IMR-90 (cell line): Measurements from ENCODE around the gene FOXM1. TPM values are rescaled to one million over a fixed set of nuclear protein-coding genes. Genes with fewer than 3 reads are reported as not detected.

ENCODE experiments used
- ATAC-seq: fragments of 200-7000 bp; cut with Tn5 transposase; 2 replicates; pipeline ENCODE4 v1.9.1; 2020; ENCODE audit warnings: low read depth, mild to moderate bottlenecking, moderate library complexity
- BruUV-seq: library from RNA; stranded (reverse); fragments of 400-500 nt; replicated peaks from 2 replicates; lab custom pipeline; 2021; lab: Mats Ljungman, UMichigan
- CTCF ChIA-PET: fragments of 300-600 bp; formaldehyde crosslinking; extraction: SDS; loops from one replicate; lab custom pipeline; 2021; ENCODE audit warnings: antibody characterized with exemption; lab: Yijun Ruan, JAX
- POLR2A ChIA-PET: fragments of 300-600 bp; sonication (Branson Sonifier 250); formaldehyde crosslinking; loops from one replicate; lab custom pipeline; 2022; ENCODE audit warnings: antibody characterized with exemption; ENCODE audit not compliant: unreplicated experiment; lab: Charles Lee
- DNase-seq: peaks from one replicate; pipeline ENCODE4 v3.0.0; 2013
- H2AFZ ChIP-seq: replicated peaks from 2 replicates; pipeline ENCODE3; 2013; ENCODE audit warnings: low read length, mild to moderate bottlenecking; ENCODE audit not compliant: poor library complexity
- H2AK5ac ChIP-seq: 2 replicates; pipeline ENCODE4 v1.6.1; 2013; ENCODE audit warnings: low read depth, low read length, inconsistent platforms
- H2AK9ac ChIP-seq: replicated peaks from 2 replicates; pipeline ENCODE3; 2013; ENCODE audit warnings: mild to moderate bottlenecking, low read depth, low read length, moderate library complexity; ENCODE audit not compliant: poor library complexity
- H2BK120ac ChIP-seq: 2 replicates; pipeline ENCODE4 v1.6.1; 2013; ENCODE audit warnings: low read depth, low read length, inconsistent platforms
- H2BK15ac ChIP-seq: 3 replicates; pipeline ENCODE4 v1.6.1; 2013; ENCODE audit warnings: low read depth, low read length, inconsistent platforms
- H2BK20ac ChIP-seq: 2 replicates; pipeline ENCODE4 v1.6.1; 2013; ENCODE audit warnings: low read depth, mild to moderate bottlenecking, inconsistent platforms, low read length, moderate library complexity
- H2BK5ac ChIP-seq: 2 replicates; pipeline ENCODE4 v1.6.1; 2013; ENCODE audit warnings: mild to moderate bottlenecking, low read depth, low read length, inconsistent platforms; ENCODE audit not compliant: poor library complexity, severe bottlenecking
- H3K14ac ChIP-seq: replicated peaks from 2 replicates; pipeline ENCODE4 v1.6.1; 2013; ENCODE audit warnings: low read depth, low read length, inconsistent platforms
- H3K18ac ChIP-seq: 2 replicates; pipeline ENCODE4 v1.6.1; 2013; ENCODE audit warnings: low read depth, low read length, control low read depth
- H3K23ac ChIP-seq: 2 replicates; pipeline ENCODE4 v1.6.1; 2013; ENCODE audit warnings: low read depth, low read length, inconsistent platforms
- H3K27ac ChIP-seq: 2 replicates; pipeline ENCODE4 v1.5.1; 2013; ENCODE audit warnings: mild to moderate bottlenecking, control low read depth, low read length; ENCODE audit not compliant: insufficient read depth
- H3K27me3 ChIP-seq: 2 replicates; pipeline ENCODE4 v1.6.1; 2013; ENCODE audit warnings: low read length; ENCODE audit not compliant: control insufficient read depth, insufficient read depth
- H3K36me3 ChIP-seq: 2 replicates; pipeline ENCODE4 v1.6.1; 2013; ENCODE audit warnings: low read length, mixed read lengths; ENCODE audit not compliant: control insufficient read depth, insufficient read depth
- H3K4ac ChIP-seq: 2 replicates; pipeline ENCODE4 v1.6.1; 2013; ENCODE audit warnings: low read depth, low read length, inconsistent platforms
- H3K4me1 ChIP-seq: 2 replicates; pipeline ENCODE4 v1.6.1; 2013; ENCODE audit warnings: low read length, mixed read lengths; ENCODE audit not compliant: control insufficient read depth, insufficient read depth
- H3K4me2 ChIP-seq: 2 replicates; pipeline ENCODE4 v1.6.1; 2013; ENCODE audit warnings: low read depth, mild to moderate bottlenecking, control low read depth, low read length, moderate library complexity
- H3K4me3 ChIP-seq: 2 replicates; pipeline ENCODE4 v1.5.1; 2013; ENCODE audit warnings: low read depth, mild to moderate bottlenecking, control low read depth, low read length, moderate library complexity; ENCODE audit not compliant: insufficient read depth
- H3K56ac ChIP-seq: 2 replicates; pipeline ENCODE4 v1.6.1; 2013; ENCODE audit warnings: low read length, inconsistent platforms; ENCODE audit not compliant: insufficient read depth; ENCODE audit errors: extremely low read depth
- H3K79me1 ChIP-seq, 2 experiments: 2 replicates each; pipeline ENCODE4 v1.6.1; 2013; ENCODE audit warnings: low read length in 2 of 2, inconsistent platforms in 1 of 2, low read depth in 1 of 2
- H3K9ac ChIP-seq: 2 replicates; pipeline ENCODE4 v1.6.1; 2013; ENCODE audit warnings: low read depth, low read length, control low read depth
- H3K9me1 ChIP-seq: 2 replicates; pipeline ENCODE4 v1.6.1; 2013; ENCODE audit warnings: low read length, inconsistent platforms; ENCODE audit not compliant: insufficient read depth
- H3K9me3 ChIP-seq: 2 replicates; pipeline ENCODE4 v1.6.1; 2013; ENCODE audit warnings: low read length; ENCODE audit not compliant: control insufficient read depth, insufficient read depth
- H4K20me1 ChIP-seq: 2 replicates; pipeline ENCODE4 v1.6.1; 2013; ENCODE audit warnings: low read length, inconsistent platforms; ENCODE audit not compliant: insufficient read depth
- H4K5ac ChIP-seq: 2 replicates; pipeline ENCODE4 v1.6.1; 2013; ENCODE audit warnings: mild to moderate bottlenecking, low read depth, low read length, control low read depth
- H4K8ac ChIP-seq, 2 experiments: 2 replicates each; pipeline ENCODE4 v1.6.1; 2013; ENCODE audit warnings: low read depth in 2 of 2, low read length in 2 of 2, control low read depth in 1 of 2, inconsistent platforms in 1 of 2
- H4K91ac ChIP-seq: 2 replicates; pipeline ENCODE4 v1.6.1; 2013; ENCODE audit warnings: low read depth, low read length, inconsistent platforms; ENCODE audit not compliant: insufficient read depth
- CEBPB ChIP-seq: IDR thresholded peaks from 2 replicates; pipeline ENCODE4 v1.6.1; 2012; ENCODE audit warnings: low read depth, low read length, improper control_type of control experiment
- CTCF ChIP-seq: conservative IDR thresholded peaks from 2 replicates; pipeline ENCODE4 v1.5.1; 2012; ENCODE audit warnings: mild to moderate bottlenecking, low read depth, low read length, improper control_type of control experiment
- ELK1 ChIP-seq: fragments of 150-350 bp; IDR thresholded peaks from 2 replicates; pipeline ENCODE4 v1.6.1; 2016; ENCODE audit warnings: low read depth, mild to moderate bottlenecking, low read length, moderate library complexity, borderline replicate concordance
- MAFK ChIP-seq: IDR thresholded peaks from 2 replicates; pipeline ENCODE4 v1.6.1; 2012; ENCODE audit warnings: low read depth, low read length, improper control_type of control experiment
- MAZ ChIP-seq: IDR thresholded peaks from 2 replicates; pipeline ENCODE4 v1.6.1; 2012; ENCODE audit warnings: low read depth, mild to moderate bottlenecking, low read length, improper control_type of control experiment, moderate library complexity, borderline replicate concordance
- MXI1 ChIP-seq: IDR thresholded peaks from 2 replicates; pipeline ENCODE4 v1.6.1; 2012; ENCODE audit warnings: low read depth, mild to moderate bottlenecking, low read length, moderate library complexity, borderline replicate concordance
- NFE2L2 ChIP-seq: fragments of 150-350 bp; IDR thresholded peaks from 2 replicates; pipeline ENCODE4 v1.6.1; 2016; ENCODE audit warnings: low read depth, mild to moderate bottlenecking, low read length
- POLR2A ChIP-seq: IDR thresholded peaks from 2 replicates; pipeline ENCODE4 v1.6.1; 2012; ENCODE audit warnings: mild to moderate bottlenecking, low read depth, low read length
- RAD21 ChIP-seq: IDR thresholded peaks from 2 replicates; pipeline ENCODE4 v1.6.1; 2012; ENCODE audit warnings: low read length, improper control_type of control experiment
- RFX5 ChIP-seq: IDR thresholded peaks from 2 replicates; pipeline ENCODE4 v1.8.0; 2012; ENCODE audit warnings: low read depth, mild to moderate bottlenecking, low read length, moderate library complexity
- SMC3 ChIP-seq: fragments of 150-350 bp; IDR thresholded peaks from 2 replicates; pipeline ENCODE4 v1.6.1; 2016; ENCODE audit warnings: low read depth, mild to moderate bottlenecking, antibody characterized with exemption, low read length, moderate library complexity
- USF2 ChIP-seq: fragments of 150-350 bp; IDR thresholded peaks from 2 replicates; pipeline ENCODE4 v1.6.1; 2017; ENCODE audit warnings: mild to moderate bottlenecking, antibody characterized with exemption, low read length, low read depth
- dilution Hi-C: fragments of 300-500 bp; cut with HindIII; formaldehyde crosslinking; loops from one replicate; pipeline ENCODE4 v1.14.3; 2018; ENCODE audit warnings: low sequenced_read_pairs; ENCODE audit not compliant: unreplicated experiment
- in situ Hi-C: fragments of 300-500 bp; cut with MboI; formaldehyde crosslinking; loops from 3 replicates; pipeline ENCODE4 v1.14.3; 2019; ENCODE audit warnings: low sequenced_read_pairs, inconsistent platforms, mixed read lengths
- intact Hi-C: fragments of 100-400 bp; cut with micrococcal nuclease; formaldehyde crosslinking; loops from 2 replicates; pipeline ENCODE4 v1.10.0; 2022
- polyA plus RNA-seq, 3 experiments: library from polyadenylated mRNA; depleted of rRNA; stranded (reverse); fragments of >200 nt; gene quantifications; 2 replicates each; pipeline ENCODE4 v1.2.3, GENCODE V29; 2012; ENCODE audit warnings: low replicate concordance in 1 of 3
- total RNA-seq: library from RNA; depleted of rRNA; stranded (reverse); fragments of >200 nt; gene quantifications from 2 replicates; pipeline ENCODE4 v1.2.3, GENCODE V29; 2012

FOXM1 gene
- total and polyA plus RNA-seq, 2 of the 4 experiments (the other 2 are of a cell fraction), result 14.9 to 29.3 TPM

GRCh38 chr12:2860170-2860569, 16.8 kb downstream of the FOXM1 start:
- Histone ChIP-seq H4K20me1 (no peaks in the 10 kb centered on the region), H4K5ac (no peak overlapping the region), H4K91ac (no peak overlapping the region), H3K36me3 (peaks cover 17% of the 10 kb centered on the region), H3K79me1 (peaks cover 0 to 7% of the 10 kb centered on the region in 2 experiments; a peak in 1 of 4 replicates), H3K56ac (no peak overlapping the region), H3K9ac (no peak overlapping the region), H3K27ac (no peak overlapping the region), H3K9me1 (no peaks in the 10 kb centered on the region), H2BK15ac (no peak overlapping the region), H2BK20ac (no peak overlapping the region), H3K14ac (no peak overlapping the region), H3K27me3 (no peaks in the 10 kb centered on the region), H3K9me3 (no peaks in the 10 kb centered on the region), H2AK9ac (no peak overlapping the region), H3K4me1 (no peaks in the 10 kb centered on the region), H3K4me3 (no peak overlapping the region), H3K23ac (no peak overlapping the region), H4K8ac (no peak overlapping the region), H2AK5ac (no peak overlapping the region), H3K18ac (no peak overlapping the region), H3K4me2 (no peak overlapping the region), H2BK5ac (no peak overlapping the region), H3K4ac (no peak overlapping the region), H2BK120ac (no peak overlapping the region), H2AFZ (no peak overlapping the region)
- no peak for DNase-seq
- ATAC-seq, result no peak
- no TSS peak for BruUV-seq
- dilution Hi-C loops (no loop called here), in situ Hi-C loops (no loop called here), intact Hi-C loops (no loop called here)
- CTCF ChIA-PET, result no interaction called here
- POLR2A ChIA-PET, result no interaction called here
- no peak for TF ChIP-seq POLR2A
- TF ChIP-seq CEBPB, result no peak
- TF ChIP-seq SMC3, result no peak
- TF ChIP-seq NFE2L2, result no peak
- TF ChIP-seq MXI1, result no peak
- TF ChIP-seq MAZ, result no peak
- no peak for TF ChIP-seq USF2
- TF ChIP-seq MAFK, result no peak
- no peak for TF ChIP-seq RAD21
- no peak for TF ChIP-seq CTCF
- no peak for TF ChIP-seq RFX5
- TF ChIP-seq ELK1, result no peak
